Lung (tissue), 16 donors: ENCODE measurements around the gene GRB7. TPM values are rescaled to one million over a fixed set of nuclear protein-coding genes. Genes with fewer than 3 reads are reported as not detected.

Experiments used
- ATAC-seq: fragments of 200-7000 bp; cut with Tn5 transposase; one replicate; pipeline ENCODE4 v1.9.1; 2020; ENCODE audit warnings: moderate number of reproducible peaks; ENCODE audit not compliant: insufficient read depth, low FRiP score
- DNase-seq, 3 donors: peaks; one replicate each; pipeline ENCODE4 v3.0.0-alpha.2; 2013 to 2017
- H3K27ac ChIP-seq, 2 donors: one replicate each; pipeline ENCODE4 v1.5.1; 2013; ENCODE audit warnings: mild to moderate bottlenecking in 2 of 2, moderate library complexity in 2 of 2, control low read depth in 1 of 2, inconsistent platforms in 1 of 2, low read depth in 1 of 2, low read length in 1 of 2
- H3K27me3 ChIP-seq, 3 donors: one replicate each; pipeline ENCODE4 v1.5.1; 2013; ENCODE audit warnings: low read length in 2 of 3; ENCODE audit not compliant: control insufficient read depth in 3 of 3, insufficient read depth in 3 of 3
- H3K36me3 ChIP-seq, 4 donors: one replicate each; pipeline ENCODE4 v1.5.1; 2013; ENCODE audit warnings: low read length in 4 of 4, mild to moderate bottlenecking in 1 of 4, moderate library complexity in 1 of 4; ENCODE audit not compliant: control insufficient read depth in 4 of 4, insufficient read depth in 4 of 4
- H3K4me1 ChIP-seq, 5 donors: one replicate each; pipeline ENCODE4 v1.5.1; 2013; ENCODE audit warnings: low read length in 5 of 5, mild to moderate bottlenecking in 2 of 5, moderate library complexity in 1 of 5; ENCODE audit not compliant: control insufficient read depth in 5 of 5, insufficient read depth in 5 of 5
- H3K4me3 ChIP-seq: one replicate; pipeline ENCODE4 v1.5.1; 2013; ENCODE audit warnings: mild to moderate bottlenecking, control low read depth, moderate library complexity
- H3K9ac ChIP-seq, 2 donors: one replicate each; pipeline ENCODE4 v1.5.1; 2013; ENCODE audit warnings: low read length in 2 of 2, control low read depth in 1 of 2; ENCODE audit not compliant: insufficient read depth in 1 of 2
- H3K9me3 ChIP-seq, 4 donors: one replicate each; pipeline ENCODE4 v1.5.1; 2013; ENCODE audit warnings: low read length in 3 of 4, mild to moderate bottlenecking in 1 of 4, moderate library complexity in 1 of 4; ENCODE audit not compliant: control insufficient read depth in 4 of 4, insufficient read depth in 3 of 4
- WGBS, 2 donors: extraction: QIAGEN DNeasy Blood & Tissue Kit; methylation state at CpG; one replicate each; pipeline ENCODE4 v1.1.7; 2013; 5-methylcytosine and 5-hydroxymethylcytosine counted together
- long read RNA-seq, 5 donors: transcript quantifications; one replicate each; lab custom pipeline, GENCODE V29; 2026
- polyA plus RNA-seq, 2 donors: library from polyadenylated mRNA; stranded (reverse); fragments of 200-250 nt; gene quantifications; one replicate each; pipeline ENCODE4 v1.2.1, GENCODE V29; 2013
- total RNA-seq, 2 donors: library from RNA; depleted of rRNA in 1 of 2; stranded (reverse); fragments of >200 nt in 1 of 2; gene quantifications; one replicate each; pipeline ENCODE4 v1.2.1, GENCODE V29; 2014 to 2021
- TF ChIP-seq, protein P1 (sequence below): IDR thresholded peaks from 2 replicates; pipeline ENCODE4 v1.5.1; 2012; ENCODE audit warnings: mild to moderate bottlenecking; ENCODE audit errors: control extremely low read depth, extremely low read depth
- donor health status: control.
- donor health status: control.
- donor health status: Bipolar disorder and iron deficiency.
- donor health status: healthy.
- donor health status: DM: yes; HTN: yes; CAD: no.

Gene GRB7
- total RNA-seq (10 to 100 TPM; 19.8 to 25.5 TPM), polyA plus RNA-seq (10 to 100 TPM in 1 of 2 donors, 1 to 10 TPM in 1; 6.6 to 13.4 TPM)
- long read RNA-seq, donor 1, partial matches to known transcripts = 13 of 17 reads
- long read RNA-seq, donor 1, other reads (novel, unspliced or antisense) = 0 of 17 reads
- long read RNA-seq, donor 2, partial matches to known transcripts = 0 of 2 reads
- long read RNA-seq, donor 2, other reads (novel, unspliced or antisense) = 0 of 2 reads
- long read RNA-seq, donor 3, partial matches to known transcripts = 0 of 4 reads
- long read RNA-seq, donor 3, other reads (novel, unspliced or antisense) = 0 of 4 reads
- long read RNA-seq, donor 4, partial matches to known transcripts = 0 of 2 reads
- long read RNA-seq, donor 4, other reads (novel, unspliced or antisense) = 0 of 2 reads
- long read RNA-seq, donor 5, partial matches to known transcripts = 5 of 9 reads
- long read RNA-seq, donor 5, other reads (novel, unspliced or antisense) = 0 of 9 reads

DNA sequence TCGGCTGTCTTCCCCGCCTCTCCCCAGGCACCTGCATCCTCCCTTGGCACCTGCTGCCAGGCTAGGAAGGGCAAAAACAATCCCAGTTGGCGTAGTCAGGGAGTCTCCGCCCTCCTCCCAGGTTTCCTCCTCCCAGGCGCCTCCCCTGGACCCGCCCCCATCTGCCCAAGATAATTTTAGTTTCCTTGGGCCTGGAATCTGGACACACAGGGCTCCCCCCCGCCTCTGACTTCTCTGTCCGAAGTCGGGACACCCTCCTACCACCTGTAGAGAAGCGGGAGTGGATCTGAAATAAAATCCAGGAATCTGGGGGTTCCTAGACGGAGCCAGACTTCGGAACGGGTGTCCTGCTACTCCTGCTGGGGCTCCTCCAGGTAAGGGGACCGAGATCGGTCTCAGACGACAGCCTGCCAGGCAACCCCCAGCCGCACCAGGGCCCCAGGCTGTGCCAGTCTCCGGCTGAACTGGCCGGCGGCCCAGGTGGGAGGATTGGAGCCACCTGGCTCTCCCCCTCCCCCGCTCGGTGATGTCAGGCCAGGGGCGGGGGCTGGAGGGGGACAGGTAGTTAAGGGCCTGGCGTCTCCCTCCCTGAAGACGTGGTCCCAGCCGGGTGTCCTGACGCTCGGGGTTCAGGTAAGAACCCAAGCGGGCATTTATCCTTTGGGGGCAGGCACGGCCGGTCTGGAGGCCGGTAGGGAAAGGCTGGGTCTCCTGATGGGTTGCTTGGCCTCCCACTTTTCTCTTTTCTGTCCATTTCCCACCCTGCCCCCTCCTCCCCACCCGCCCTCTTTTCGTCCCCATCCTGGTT, at the start of gene GRB7:
TSS of gene GRB7 (plus strand) at position 179 of the 808 bp plus-strand sequence. CDS start 4,364 bp downstream, outside the sequence.
- Histone ChIP-seq H3K27me3 (peaks cover 0 to 36% (median 20%) of the 10 kb centered on the region in 3 donors), H3K4me3 (peak within 1 kb of the TSS; percentile 35), H3K27ac (peak within 1 kb of the TSS in 1 of 2 donors; percentile 62), H3K36me3 (no peaks in the 10 kb centered on the region), H3K4me1 (peaks cover 0 to 21% (median 14%) of the 10 kb centered on the region in 5 donors), H3K9me3 (no peaks in the 10 kb centered on the region), H3K9ac (no peak within 1 kb of the TSS)
- DNase-seq = peak; percentile 42 to 65 (median 61)
- ATAC-seq = peak; percentile 38
- WGBS, 2 donors = 7 to 12% methylated on average over 32 to 34 of the region's 34 CpGs
- TF ChIP-seq, protein P1, sequence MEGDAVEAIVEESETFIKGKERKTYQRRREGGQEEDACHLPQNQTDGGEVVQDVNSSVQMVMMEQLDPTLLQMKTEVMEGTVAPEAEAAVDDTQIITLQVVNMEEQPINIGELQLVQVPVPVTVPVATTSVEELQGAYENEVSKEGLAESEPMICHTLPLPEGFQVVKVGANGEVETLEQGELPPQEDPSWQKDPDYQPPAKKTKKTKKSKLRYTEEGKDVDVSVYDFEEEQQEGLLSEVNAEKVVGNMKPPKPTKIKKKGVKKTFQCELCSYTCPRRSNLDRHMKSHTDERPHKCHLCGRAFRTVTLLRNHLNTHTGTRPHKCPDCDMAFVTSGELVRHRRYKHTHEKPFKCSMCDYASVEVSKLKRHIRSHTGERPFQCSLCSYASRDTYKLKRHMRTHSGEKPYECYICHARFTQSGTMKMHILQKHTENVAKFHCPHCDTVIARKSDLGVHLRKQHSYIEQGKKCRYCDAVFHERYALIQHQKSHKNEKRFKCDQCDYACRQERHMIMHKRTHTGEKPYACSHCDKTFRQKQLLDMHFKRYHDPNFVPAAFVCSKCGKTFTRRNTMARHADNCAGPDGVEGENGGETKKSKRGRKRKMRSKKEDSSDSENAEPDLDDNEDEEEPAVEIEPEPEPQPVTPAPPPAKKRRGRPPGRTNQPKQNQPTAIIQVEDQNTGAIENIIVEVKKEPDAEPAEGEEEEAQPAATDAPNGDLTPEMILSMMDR = no peak

DNA sequence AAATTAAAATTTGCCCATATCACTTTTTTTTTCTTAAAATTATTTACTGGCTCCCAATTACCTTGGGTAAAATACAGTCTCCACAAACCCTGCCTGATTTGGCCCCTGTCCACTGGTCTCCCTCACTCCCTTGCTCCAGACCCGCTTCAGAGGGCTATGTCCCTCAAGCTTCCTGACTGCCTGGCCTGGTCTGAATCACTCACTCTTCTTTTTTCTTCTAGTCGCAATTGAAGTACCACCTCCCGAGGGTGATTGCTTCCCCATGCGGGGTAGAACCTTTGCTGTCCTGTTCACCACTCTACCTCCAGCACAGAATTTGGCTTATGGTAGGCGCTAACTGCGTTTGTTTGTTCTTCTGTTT, 49.3 kb upstream of the GRB7 start:
- peak overlapping the region; percentile 16 for H3K4me3 ChIP-seq
- H3K27ac ChIP-seq = peak overlapping the region; percentile 95 to 97
- no peaks in the 10 kb centered on the region for H3K9me3 ChIP-seq
- WGBS, 2 donors = 22 to 24% methylated on average over 6 of the region's 6 CpGs
- H3K27me3 ChIP-seq = no peaks in the 10 kb centered on the region
- H3K36me3 ChIP-seq = peaks cover 0 to 14% (median 9%) of the 10 kb centered on the region in 4 donors
- peaks cover 0 to 15% (median 5%) of the 10 kb centered on the region in 5 donors for H3K4me1 ChIP-seq
- TF ChIP-seq, protein P1 = no peak
- no peak for ATAC-seq
- DNase-seq = no peak
- H3K9ac ChIP-seq = peak overlapping the region in 1 of 2 donors; percentile 79

DNA sequence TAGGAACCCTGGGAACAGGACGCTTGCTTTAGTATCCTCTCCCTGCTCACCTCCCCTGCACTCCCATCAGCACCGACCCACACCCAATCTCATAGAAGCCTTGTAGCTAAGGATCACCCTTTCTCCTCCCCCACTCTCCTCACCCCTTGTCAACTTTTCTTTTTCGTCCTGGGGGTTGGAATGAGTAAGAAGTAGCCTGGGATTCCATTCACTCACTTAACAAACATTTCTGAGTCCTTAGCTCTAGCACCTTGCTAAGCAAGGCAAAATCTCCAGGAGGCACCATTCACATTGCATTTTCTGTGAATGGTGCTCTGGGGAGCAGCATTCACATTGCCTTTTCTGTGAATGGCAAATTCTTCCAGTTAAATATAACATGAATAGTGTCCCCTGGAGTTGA, 48.8 kb upstream of the GRB7 start:
- ATAC-seq = no peak
- TF ChIP-seq, protein P1 = no peak
- Histone ChIP-seq H3K4me1 (peaks cover 0 to 15% (median 5%) of the 10 kb centered on the region in 5 donors), H3K27ac (no peak overlapping the region), H3K36me3 (peaks cover 0 to 12% (median 6%) of the 10 kb centered on the region in 4 donors), H3K9ac (no peak overlapping the region), H3K9me3 (no peaks in the 10 kb centered on the region), H3K4me3 (no peak overlapping the region), H3K27me3 (no peaks in the 10 kb centered on the region)
- 55 to 71% methylated on average over 3 of the region's 3 CpGs for WGBS, 2 donors
- no peak for DNase-seq
